IMR-90 (cell line): Measurements from ENCODE around the gene GNG7. TPM values are rescaled to one million over a fixed set of nuclear protein-coding genes. Genes with fewer than 3 reads are reported as not detected.

Experiments used
- ATAC-seq: fragments of 200-7000 bp; cut with Tn5 transposase; 2 replicates; pipeline ENCODE4 v1.9.1; 2020; ENCODE audit warnings: low read depth, mild to moderate bottlenecking, moderate library complexity
- BruUV-seq: library from RNA; stranded (reverse); fragments of 400-500 nt; replicated peaks from 2 replicates; lab custom pipeline; 2021; lab: Mats Ljungman, UMichigan
- CTCF ChIA-PET: fragments of 300-600 bp; formaldehyde crosslinking; extraction: SDS; loops from one replicate; lab custom pipeline; 2021; ENCODE audit warnings: antibody characterized with exemption; lab: Yijun Ruan, JAX
- POLR2A ChIA-PET: fragments of 300-600 bp; sonication (Branson Sonifier 250); formaldehyde crosslinking; loops from one replicate; lab custom pipeline; 2022; ENCODE audit warnings: antibody characterized with exemption; ENCODE audit not compliant: unreplicated experiment; lab: Charles Lee
- DNase-seq: peaks from one replicate; pipeline ENCODE4 v3.0.0; 2013
- H2AFZ ChIP-seq: replicated peaks from 2 replicates; pipeline ENCODE3; 2013; ENCODE audit warnings: low read length, mild to moderate bottlenecking; ENCODE audit not compliant: poor library complexity
- H2AK5ac ChIP-seq: 2 replicates; pipeline ENCODE4 v1.6.1; 2013; ENCODE audit warnings: low read depth, low read length, inconsistent platforms
- H2AK9ac ChIP-seq: replicated peaks from 2 replicates; pipeline ENCODE3; 2013; ENCODE audit warnings: mild to moderate bottlenecking, low read depth, low read length, moderate library complexity; ENCODE audit not compliant: poor library complexity
- H2BK120ac ChIP-seq: 2 replicates; pipeline ENCODE4 v1.6.1; 2013; ENCODE audit warnings: low read depth, low read length, inconsistent platforms
- H2BK15ac ChIP-seq: 3 replicates; pipeline ENCODE4 v1.6.1; 2013; ENCODE audit warnings: low read depth, low read length, inconsistent platforms
- H2BK20ac ChIP-seq: 2 replicates; pipeline ENCODE4 v1.6.1; 2013; ENCODE audit warnings: low read depth, mild to moderate bottlenecking, inconsistent platforms, low read length, moderate library complexity
- H2BK5ac ChIP-seq: 2 replicates; pipeline ENCODE4 v1.6.1; 2013; ENCODE audit warnings: mild to moderate bottlenecking, low read depth, low read length, inconsistent platforms; ENCODE audit not compliant: poor library complexity, severe bottlenecking
- H3K14ac ChIP-seq: replicated peaks from 2 replicates; pipeline ENCODE4 v1.6.1; 2013; ENCODE audit warnings: low read depth, low read length, inconsistent platforms
- H3K18ac ChIP-seq: 2 replicates; pipeline ENCODE4 v1.6.1; 2013; ENCODE audit warnings: low read depth, low read length, control low read depth
- H3K23ac ChIP-seq: 2 replicates; pipeline ENCODE4 v1.6.1; 2013; ENCODE audit warnings: low read depth, low read length, inconsistent platforms
- H3K27ac ChIP-seq: 2 replicates; pipeline ENCODE4 v1.5.1; 2013; ENCODE audit warnings: mild to moderate bottlenecking, control low read depth, low read length; ENCODE audit not compliant: insufficient read depth
- H3K27me3 ChIP-seq: 2 replicates; pipeline ENCODE4 v1.6.1; 2013; ENCODE audit warnings: low read length; ENCODE audit not compliant: control insufficient read depth, insufficient read depth
- H3K36me3 ChIP-seq: 2 replicates; pipeline ENCODE4 v1.6.1; 2013; ENCODE audit warnings: low read length, mixed read lengths; ENCODE audit not compliant: control insufficient read depth, insufficient read depth
- H3K4ac ChIP-seq: 2 replicates; pipeline ENCODE4 v1.6.1; 2013; ENCODE audit warnings: low read depth, low read length, inconsistent platforms
- H3K4me1 ChIP-seq: 2 replicates; pipeline ENCODE4 v1.6.1; 2013; ENCODE audit warnings: low read length, mixed read lengths; ENCODE audit not compliant: control insufficient read depth, insufficient read depth
- H3K4me2 ChIP-seq: 2 replicates; pipeline ENCODE4 v1.6.1; 2013; ENCODE audit warnings: low read depth, mild to moderate bottlenecking, control low read depth, low read length, moderate library complexity
- H3K4me3 ChIP-seq: 2 replicates; pipeline ENCODE4 v1.5.1; 2013; ENCODE audit warnings: low read depth, mild to moderate bottlenecking, control low read depth, low read length, moderate library complexity; ENCODE audit not compliant: insufficient read depth
- H3K56ac ChIP-seq: 2 replicates; pipeline ENCODE4 v1.6.1; 2013; ENCODE audit warnings: low read length, inconsistent platforms; ENCODE audit not compliant: insufficient read depth; ENCODE audit errors: extremely low read depth
- H3K79me1 ChIP-seq, 2 experiments: 2 replicates each; pipeline ENCODE4 v1.6.1; 2013; ENCODE audit warnings: low read length in 2 of 2, inconsistent platforms in 1 of 2, low read depth in 1 of 2
- H3K9ac ChIP-seq: 2 replicates; pipeline ENCODE4 v1.6.1; 2013; ENCODE audit warnings: low read depth, low read length, control low read depth
- H3K9me1 ChIP-seq: 2 replicates; pipeline ENCODE4 v1.6.1; 2013; ENCODE audit warnings: low read length, inconsistent platforms; ENCODE audit not compliant: insufficient read depth
- H3K9me3 ChIP-seq: 2 replicates; pipeline ENCODE4 v1.6.1; 2013; ENCODE audit warnings: low read length; ENCODE audit not compliant: control insufficient read depth, insufficient read depth
- H4K20me1 ChIP-seq: 2 replicates; pipeline ENCODE4 v1.6.1; 2013; ENCODE audit warnings: low read length, inconsistent platforms; ENCODE audit not compliant: insufficient read depth
- H4K5ac ChIP-seq: 2 replicates; pipeline ENCODE4 v1.6.1; 2013; ENCODE audit warnings: mild to moderate bottlenecking, low read depth, low read length, control low read depth
- H4K8ac ChIP-seq, 2 experiments: 2 replicates each; pipeline ENCODE4 v1.6.1; 2013; ENCODE audit warnings: low read depth in 2 of 2, low read length in 2 of 2, control low read depth in 1 of 2, inconsistent platforms in 1 of 2
- H4K91ac ChIP-seq: 2 replicates; pipeline ENCODE4 v1.6.1; 2013; ENCODE audit warnings: low read depth, low read length, inconsistent platforms; ENCODE audit not compliant: insufficient read depth
- BHLHE40 ChIP-seq: fragments of 150-350 bp; IDR thresholded peaks from 2 replicates; pipeline ENCODE4 v1.6.1; 2016; ENCODE audit warnings: mild to moderate bottlenecking, low read depth, low read length
- CEBPB ChIP-seq: IDR thresholded peaks from 2 replicates; pipeline ENCODE4 v1.6.1; 2012; ENCODE audit warnings: low read depth, low read length, improper control_type of control experiment
- CHD1 ChIP-seq: IDR thresholded peaks from 2 replicates; pipeline ENCODE4 v1.6.1; 2012; ENCODE audit warnings: low read depth, low read length, improper control_type of control experiment
- CTCF ChIP-seq: conservative IDR thresholded peaks from 2 replicates; pipeline ENCODE4 v1.5.1; 2012; ENCODE audit warnings: mild to moderate bottlenecking, low read depth, low read length, improper control_type of control experiment
- FOS ChIP-seq: fragments of 150-350 bp; IDR thresholded peaks from 2 replicates; pipeline ENCODE4 v1.6.1; 2016; ENCODE audit warnings: low read depth, low read length
- MAFK ChIP-seq: IDR thresholded peaks from 2 replicates; pipeline ENCODE4 v1.6.1; 2012; ENCODE audit warnings: low read depth, low read length, improper control_type of control experiment
- MAZ ChIP-seq: IDR thresholded peaks from 2 replicates; pipeline ENCODE4 v1.6.1; 2012; ENCODE audit warnings: low read depth, mild to moderate bottlenecking, low read length, improper control_type of control experiment, moderate library complexity, borderline replicate concordance
- NFE2L2 ChIP-seq: fragments of 150-350 bp; IDR thresholded peaks from 2 replicates; pipeline ENCODE4 v1.6.1; 2016; ENCODE audit warnings: low read depth, mild to moderate bottlenecking, low read length
- POLR2A ChIP-seq: IDR thresholded peaks from 2 replicates; pipeline ENCODE4 v1.6.1; 2012; ENCODE audit warnings: mild to moderate bottlenecking, low read depth, low read length
- RAD21 ChIP-seq: IDR thresholded peaks from 2 replicates; pipeline ENCODE4 v1.6.1; 2012; ENCODE audit warnings: low read length, improper control_type of control experiment
- RCOR1 ChIP-seq: IDR thresholded peaks from 2 replicates; pipeline ENCODE4 v1.6.1; 2012; ENCODE audit warnings: mild to moderate bottlenecking, low read length, improper control_type of control experiment; ENCODE audit not compliant: insufficient replicate concordance
- SMC3 ChIP-seq: fragments of 150-350 bp; IDR thresholded peaks from 2 replicates; pipeline ENCODE4 v1.6.1; 2016; ENCODE audit warnings: low read depth, mild to moderate bottlenecking, antibody characterized with exemption, low read length, moderate library complexity
- WGBS, 2 experiments: methylation state at CpG; one replicate each; pipeline versions ENCODE4 v1.1.5 to v1.1.7; 2013; ENCODE audit warnings: missing lambda C conversion rate in 2 of 2; ENCODE audit not compliant: insufficient read length in 1 of 2; ENCODE audit errors: extremely low coverage in 2 of 2; 5-methylcytosine and 5-hydroxymethylcytosine counted together
- dilution Hi-C: fragments of 300-500 bp; cut with HindIII; formaldehyde crosslinking; loops from one replicate; pipeline ENCODE4 v1.14.3; 2018; ENCODE audit warnings: low sequenced_read_pairs; ENCODE audit not compliant: unreplicated experiment
- in situ Hi-C: fragments of 300-500 bp; cut with MboI; formaldehyde crosslinking; loops from 3 replicates; pipeline ENCODE4 v1.14.3; 2019; ENCODE audit warnings: low sequenced_read_pairs, inconsistent platforms, mixed read lengths
- intact Hi-C: fragments of 100-400 bp; cut with micrococcal nuclease; formaldehyde crosslinking; loops from 2 replicates; pipeline ENCODE4 v1.10.0; 2022
- polyA plus RNA-seq, 3 experiments: library from polyadenylated mRNA; depleted of rRNA; stranded (reverse); fragments of >200 nt; gene quantifications; 2 replicates each; pipeline ENCODE4 v1.2.3, GENCODE V29; 2012; ENCODE audit warnings: low replicate concordance in 1 of 3
- total RNA-seq: library from RNA; depleted of rRNA; stranded (reverse); fragments of >200 nt; gene quantifications from 2 replicates; pipeline ENCODE4 v1.2.3, GENCODE V29; 2012
- TF ChIP-seq, protein P1 (sequence below): fragments of 150-350 bp; IDR thresholded peaks from 2 replicates; pipeline ENCODE4 v1.6.1; 2017; ENCODE audit warnings: mild to moderate bottlenecking, antibody characterized with exemption, low read length, low read depth
- TF ChIP-seq, protein P2 (sequence below): fragments of 150-350 bp; IDR thresholded peaks from 2 replicates; pipeline ENCODE4 v1.6.1; 2016; ENCODE audit warnings: low read depth, mild to moderate bottlenecking, low read length, moderate library complexity, borderline replicate concordance

The GNG7 gene
- total and polyA plus RNA-seq, 2 of the 4 experiments (the other 2 are of a cell fraction): under 0.01 to 0.21 TPM

DNA sequence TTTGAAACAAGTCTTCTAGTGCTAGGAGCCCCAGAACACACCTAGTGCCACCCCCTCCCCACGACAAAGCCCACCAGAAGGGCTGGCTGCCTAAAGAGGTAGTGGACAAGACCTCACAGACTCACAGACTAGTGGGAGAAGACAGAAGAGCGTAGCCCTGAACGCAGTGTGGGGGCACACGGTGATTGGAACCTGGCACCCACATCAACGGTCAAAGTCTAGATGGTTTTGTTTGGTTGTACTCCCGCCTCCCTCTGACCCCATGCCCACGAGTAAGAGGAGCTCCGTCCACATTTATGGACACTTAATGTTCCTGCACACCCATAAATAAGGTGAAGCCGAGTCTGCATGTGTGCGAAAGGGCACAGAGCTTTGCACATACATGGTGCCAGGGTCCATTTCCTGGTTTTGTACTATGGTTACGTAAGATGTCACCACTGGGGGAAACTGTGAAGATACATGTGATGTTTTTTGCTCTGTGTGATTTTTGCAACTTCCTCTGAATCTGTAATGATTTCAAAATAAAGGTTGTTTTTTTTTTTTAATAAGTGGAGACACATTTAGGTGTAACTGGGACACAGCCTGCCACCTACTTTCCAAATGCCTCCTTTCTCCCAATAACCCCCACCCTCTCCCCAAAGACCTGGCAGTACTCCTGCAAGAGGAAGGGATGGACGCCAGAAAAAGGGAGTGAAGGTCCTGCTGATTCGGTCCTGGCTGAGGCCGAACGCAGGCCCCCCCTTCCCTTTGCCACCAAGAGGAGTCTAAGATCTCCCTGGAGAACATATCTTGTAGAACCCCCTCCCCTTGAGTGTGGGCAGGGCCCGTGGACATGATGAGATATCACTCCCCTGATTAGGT is 72.8 kb downstream of the GNG7 start:
- H3K23ac ChIP-seq: no peak overlapping the region
- no TSS peak for BruUV-seq
- H2AK5ac ChIP-seq: peak overlapping the region; percentile 58; the same call in 1 of the 2 replicates
- CTCF ChIA-PET: no interaction called here
- H4K91ac ChIP-seq: no peak overlapping the region
- peaks cover 14% of the 10 kb centered on the region for H3K9me3 ChIP-seq
- H3K56ac ChIP-seq: no peak overlapping the region
- ATAC-seq (no peak), DNase-seq (no peak)
- in situ Hi-C loops (no loop called here), dilution Hi-C loops (no loop called here), intact Hi-C loops (no loop called here)
- no peaks in the 10 kb centered on the region for H3K36me3 ChIP-seq
- H3K4me1 ChIP-seq: peaks cover 9% of the 10 kb centered on the region
- 0 out of 3 replicates have a peak overlapping the region, but pooled peaks have one; percentile 31 for H2BK15ac ChIP-seq
- H3K9ac ChIP-seq: no peak overlapping the region
- 92% methylated on average over 2 of the region's 16 CpGs; no CpG with 5 or more reads in 1 of the 2 experiments for WGBS, 2 experiments
- no peak overlapping the region for H2BK120ac ChIP-seq
- no peak overlapping the region for H3K4me3 ChIP-seq
- H3K14ac ChIP-seq: no peak overlapping the region
- peak overlapping the region; percentile 26 for H2AK9ac ChIP-seq
- no peak overlapping the region for H2BK20ac ChIP-seq
- no peak overlapping the region for H3K4ac ChIP-seq
- no peak overlapping the region for H3K27ac ChIP-seq
- H4K20me1 ChIP-seq: 0 out of 2 replicates have a peak, but pooled peaks cover 3% of the 10 kb centered on the region
- no peak overlapping the region for H2BK5ac ChIP-seq
- peaks cover 3% of the 10 kb centered on the region; the same call in 1 of the 2 replicates for H3K9me1 ChIP-seq
- H3K79me1 ChIP-seq: no peaks in the 10 kb centered on the region
- H4K5ac ChIP-seq: no peak overlapping the region
- no peak overlapping the region for H2AFZ ChIP-seq
- H4K8ac ChIP-seq: no peak overlapping the region
- peaks cover 2% of the 10 kb centered on the region; the same call in 1 of the 2 replicates for H3K27me3 ChIP-seq
- H3K18ac ChIP-seq: no peak overlapping the region
- POLR2A ChIA-PET: no interaction called here
- H3K4me2 ChIP-seq: no peak overlapping the region
- TF ChIP-seq SMC3 (no peak), FOS (no peak), RCOR1 (no peak), RAD21 (no peak), CHD1 (no peak), CEBPB (no peak), BHLHE40 (no peak), POLR2A (no peak), MAFK (no peak), CTCF (no peak), NFE2L2 (no peak), MAZ (no peak)
- TF ChIP-seq, protein P1, sequence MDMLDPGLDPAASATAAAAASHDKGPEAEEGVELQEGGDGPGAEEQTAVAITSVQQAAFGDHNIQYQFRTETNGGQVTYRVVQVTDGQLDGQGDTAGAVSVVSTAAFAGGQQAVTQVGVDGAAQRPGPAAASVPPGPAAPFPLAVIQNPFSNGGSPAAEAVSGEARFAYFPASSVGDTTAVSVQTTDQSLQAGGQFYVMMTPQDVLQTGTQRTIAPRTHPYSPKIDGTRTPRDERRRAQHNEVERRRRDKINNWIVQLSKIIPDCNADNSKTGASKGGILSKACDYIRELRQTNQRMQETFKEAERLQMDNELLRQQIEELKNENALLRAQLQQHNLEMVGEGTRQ: no peak
- TF ChIP-seq, protein P2, sequence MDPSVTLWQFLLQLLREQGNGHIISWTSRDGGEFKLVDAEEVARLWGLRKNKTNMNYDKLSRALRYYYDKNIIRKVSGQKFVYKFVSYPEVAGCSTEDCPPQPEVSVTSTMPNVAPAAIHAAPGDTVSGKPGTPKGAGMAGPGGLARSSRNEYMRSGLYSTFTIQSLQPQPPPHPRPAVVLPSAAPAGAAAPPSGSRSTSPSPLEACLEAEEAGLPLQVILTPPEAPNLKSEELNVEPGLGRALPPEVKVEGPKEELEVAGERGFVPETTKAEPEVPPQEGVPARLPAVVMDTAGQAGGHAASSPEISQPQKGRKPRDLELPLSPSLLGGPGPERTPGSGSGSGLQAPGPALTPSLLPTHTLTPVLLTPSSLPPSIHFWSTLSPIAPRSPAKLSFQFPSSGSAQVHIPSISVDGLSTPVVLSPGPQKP: no peak
